K562 (cell line): ENCODE results near the gene TRAK1. TPM values are rescaled to one million over a fixed set of nuclear protein-coding genes. Genes with fewer than 3 reads are reported as not detected.

Source experiments
- ATAC-seq: fragments of 200-7000 bp; cut with Tn5 transposase; 3 replicates; pipeline ENCODE4 v1.9.1; 2020; ENCODE audit warnings: moderate library complexity
- BruUV-seq: library from RNA; stranded (reverse); fragments of 400-500 nt; replicated peaks from 2 replicates; lab custom pipeline; 2021; lab: Mats Ljungman, UMichigan
- CTCF ChIA-PET: fragments of 300-600 bp; formaldehyde crosslinking; extraction: SDS; loops from one replicate; lab custom pipeline; 2021; ENCODE audit warnings: low intra/inter-chr PET ratio; lab: Yijun Ruan, JAX
- POLR2A ChIA-PET: fragments of 300-600, 350-650 bp; sonication (Branson Sonifier 250); formaldehyde crosslinking; extraction: SDS; loops from one replicate; lab custom pipeline; 2021; ENCODE audit warnings: antibody characterized with exemption, inconsistent platforms; lab: Yijun Ruan, JAX
- DNase-seq, 4 experiments: peaks; one replicate each; pipeline versions ENCODE4 v3.0.0 to v3.0.0-alpha.2; 2011 to 2018; ENCODE audit warnings: low spot score in 3 of 4, mixed read lengths in 3 of 4; ENCODE audit errors: extremely low read depth in 1 of 4
- FAIRE-seq: peaks from 2 replicates; lab custom pipeline; 2011; peaks lifted over from hg19 to GRCh38; lab: Jason Lieb, UNC
- H2AFZ ChIP-seq: 2 replicates; pipeline ENCODE4 v1.6.0; 2011; ENCODE audit warnings: low read depth, low read length, control low read depth, inconsistent platforms
- H3K27ac ChIP-seq: fragments of 200-600 bp; 3 replicates; pipeline ENCODE4 v1.8.0; 2011; ENCODE audit warnings: low read depth, mild to moderate bottlenecking, control low read depth, inconsistent platforms, low read length, moderate library complexity, mixed read lengths; ENCODE audit errors: extremely low read depth
- H3K27me3 ChIP-seq, 2 experiments: fragments of 300-600 bp in 1 of 2; 2 replicates in 1 of 2; 3 replicates in 1 of 2; pipeline versions ENCODE4 v1.6.0 to v1.8.0; 2011; ENCODE audit warnings: inconsistent platforms in 2 of 2, low read length in 2 of 2, mild to moderate bottlenecking in 1 of 2, mixed read lengths in 1 of 2, moderate library complexity in 1 of 2; ENCODE audit not compliant: control insufficient read depth in 2 of 2, insufficient read depth in 2 of 2
- H3K36me3 ChIP-seq: fragments of 300-600 bp; 3 replicates; pipeline ENCODE4 v1.8.0; 2011; ENCODE audit warnings: mild to moderate bottlenecking, low read length, inconsistent platforms; ENCODE audit not compliant: control insufficient read depth, insufficient read depth
- H3K4me1 ChIP-seq, 2 experiments: fragments of 200-600 bp in 1 of 2; replicated peaks in 1 of 2; 2 replicates in 1 of 2; 3 replicates in 1 of 2; pipeline versions ENCODE4 v1.5.1 to v1.8.0; 2011; ENCODE audit warnings: inconsistent platforms in 2 of 2, low read length in 2 of 2, mild to moderate bottlenecking in 1 of 2, mixed read lengths in 1 of 2, moderate library complexity in 1 of 2; ENCODE audit not compliant: control insufficient read depth in 2 of 2, insufficient read depth in 2 of 2
- H3K4me2 ChIP-seq: 2 replicates; pipeline ENCODE4 v1.6.1; 2011; ENCODE audit warnings: low read length, control low read depth, inconsistent platforms, mixed read lengths; ENCODE audit not compliant: insufficient read depth
- H3K4me3 ChIP-seq: fragments of 200-600 bp; sonication (generic), shearing (Covaris generic); 2 replicates; pipeline ENCODE4 v1.5.1; 2016; ENCODE audit warnings: control low read depth, inconsistent platforms
- H3K79me2 ChIP-seq: fragments of 200-600 bp; 3 replicates; pipeline ENCODE4 v1.8.0; 2011; ENCODE audit warnings: low read length, inconsistent platforms; ENCODE audit not compliant: control insufficient read depth, insufficient read depth
- H3K9ac ChIP-seq, 2 experiments: 2 replicates each; pipeline versions ENCODE4 v1.6.0 to v1.6.1; 2011; ENCODE audit warnings: low read depth in 2 of 2, low read length in 2 of 2, control low read depth in 1 of 2, inconsistent platforms in 1 of 2, mild to moderate bottlenecking in 1 of 2, mixed read lengths in 1 of 2; ENCODE audit not compliant: insufficient read depth in 1 of 2
- H3K9me1 ChIP-seq: one replicate; pipeline ENCODE4 v1.6.0; 2011; ENCODE audit warnings: inconsistent platforms, mild to moderate bottlenecking, low read length, moderate library complexity; ENCODE audit not compliant: control insufficient read depth, insufficient read depth
- H3K9me3 ChIP-seq: replicated peaks from 2 replicates; pipeline ENCODE4 v1.5.1; 2011; ENCODE audit warnings: low read depth, low read length, inconsistent platforms; ENCODE audit not compliant: control insufficient read depth, insufficient read depth
- H4K20me1 ChIP-seq: replicated peaks from 2 replicates; pipeline ENCODE4 v1.6.1; 2011; ENCODE audit warnings: low read length, inconsistent platforms, mixed read lengths; ENCODE audit not compliant: control insufficient read depth, insufficient read depth
- DDX20 ChIP-seq: fragments of 450-650 bp; IDR thresholded peaks from 2 replicates; pipeline ENCODE4 v1.6.1; 2016; ENCODE audit warnings: missing genetic modification characterization, low read depth, mild to moderate bottlenecking, missing compliant biosample characterization, moderate library complexity
- DPF2 ChIP-seq: fragments of 450-650 bp; IDR thresholded peaks from 2 replicates; pipeline ENCODE4 v1.6.1; 2016
- ILK ChIP-seq: fragments of 450-650 bp; IDR thresholded peaks from 2 replicates; pipeline ENCODE4 v1.6.1; 2016; ENCODE audit warnings: missing genetic modification characterization, low read depth, mild to moderate bottlenecking, missing compliant biosample characterization, moderate library complexity, borderline replicate concordance
- L3MBTL2 ChIP-seq: fragments of 450-650 bp; IDR thresholded peaks from 2 replicates; pipeline ENCODE4 v1.6.1; 2016; ENCODE audit warnings: mild to moderate bottlenecking, moderate library complexity
- MAX ChIP-seq: sonication (generic); formaldehyde crosslinking; IDR thresholded peaks from 2 replicates; pipeline ENCODE4 v1.9.0; 2022; ENCODE audit warnings: mild to moderate bottlenecking, missing genetic modification reagents
- RAD21 ChIP-seq, 2 experiments: fragments of 250-450 bp in 1 of 2; fragments of 450-650 bp in 1 of 2; sonication (Bioruptor Pico) in 1 of 2; formaldehyde crosslinking in 1 of 2; IDR thresholded peaks in 1 of 2; conservative IDR thresholded peaks in 1 of 2; 2 replicates each; pipeline versions ENCODE4 v1.4.0 to v1.8.0; 2020 to 2022; ENCODE audit warnings: mild to moderate bottlenecking in 2 of 2, moderate library complexity in 1 of 2
- RCOR1 ChIP-seq, 2 experiments: IDR thresholded peaks; 2 replicates each; pipeline ENCODE4 v1.6.1; 2012; ENCODE audit warnings: low read depth in 2 of 2, low read length in 2 of 2, borderline replicate concordance in 1 of 2, improper control_type of control experiment in 1 of 2
- SIRT6 ChIP-seq: IDR thresholded peaks from one replicate; pipeline ENCODE4 v1.6.1; 2012; ENCODE audit warnings: low read depth, mild to moderate bottlenecking, control low read depth, inconsistent platforms, low read length, moderate library complexity
- SP1 ChIP-seq: sonication (generic); formaldehyde crosslinking; IDR thresholded peaks from 2 replicates; pipeline ENCODE4 v1.8.1; 2022; ENCODE audit warnings: mild to moderate bottlenecking, missing genetic modification reagents
- ZNF239 ChIP-seq: fragments of 250-450 bp; sonication (Bioruptor Pico); IDR thresholded peaks from 2 replicates; pipeline ENCODE4 v1.4.0; 2020; ENCODE audit warnings: mild to moderate bottlenecking
- ZNF408 ChIP-seq: fragments of 250-450 bp; sonication (Bioruptor Pico); IDR thresholded peaks from 2 replicates; pipeline ENCODE4 v1.4.0; 2020; ENCODE audit warnings: low read depth, mild to moderate bottlenecking, moderate library complexity
- ZNF717 ChIP-seq: fragments of 250-450 bp; sonication (Bioruptor Pico); IDR thresholded peaks from 2 replicates; pipeline ENCODE4 v1.5.0; 2021
- ZNF75A ChIP-seq: fragments of 450-650 bp; formaldehyde crosslinking; IDR thresholded peaks from 2 replicates; pipeline ENCODE4 v1.4.0; 2020; ENCODE audit warnings: mild to moderate bottlenecking
- WGBS: fragments of 100-300 bp; shearing (Covaris generic); methylation state at CpG from one replicate; pipeline ENCODE4 v1.1.6; 2016; ENCODE audit warnings: low coverage, mixed read lengths; ENCODE audit not compliant: insufficient coverage; ENCODE audit errors: missing lambda C conversion rate; 5-methylcytosine and 5-hydroxymethylcytosine counted together
- in situ Hi-C: fragments of 300-500 bp; cut with MboI; formaldehyde crosslinking; loops from 4 replicates; pipeline ENCODE4 v1.15.0; 2018; ENCODE audit warnings: inconsistent platforms, mixed read lengths
- intact Hi-C: fragments of 100-400 bp; cut with micrococcal nuclease; formaldehyde crosslinking; loops from 2 replicates; pipeline ENCODE4 v1.14.2; 2022
- polyA plus RNA-seq, 8 experiments: library from polyadenylated mRNA; depleted of rRNA in 4 of 8; stranded (reverse) in 5 of 8; unstranded in 3 of 8; fragments of >200 nt; fragmentation: Nextera tagmentation in 2 of 8; fragmentation: Illumina TruSeq in 1 of 8; extraction: Ambion mirVana in 2 of 8; extraction: Trizol in 1 of 8; gene quantifications; 2 replicates each; pipeline versions ENCODE4 v1.2.1 to v1.2.3, GENCODE V29; 2011 to 2014; ENCODE audit warnings: inconsistent platforms in 1 of 8, missing spikeins in 1 of 8
- total RNA-seq, 7 experiments: library from RNA; depleted of rRNA in 6 of 7; stranded (reverse); fragments of >200 nt in 6 of 7; fragmentation: Illumina TruSeq in 2 of 7; extraction: Trizol in 2 of 7; gene quantifications; 2 replicates each; pipeline versions ENCODE4 v1.2.1 to v1.2.3, GENCODE V29; 2011 to 2021; ENCODE audit warnings: low replicate concordance in 1 of 7
- TF ChIP-seq, protein P1 (sequence below): fragments of 450-650 bp; IDR thresholded peaks from one replicate; pipeline ENCODE4 v1.6.1; 2018; ENCODE audit warnings: mild to moderate bottlenecking, moderate library complexity; ENCODE audit not compliant: partially characterized antibody
- TF ChIP-seq, protein P2 (sequence below): fragments of 250-450 bp; sonication (Bioruptor Pico); IDR thresholded peaks from 2 replicates; pipeline ENCODE4 v1.9.0; 2021; ENCODE audit warnings: mild to moderate bottlenecking
- TF ChIP-seq, protein P3 (sequence below), 2 experiments: IDR thresholded peaks; 2 replicates each; pipeline ENCODE4 v1.6.1; 2011; ENCODE audit warnings: borderline replicate concordance in 1 of 2, control low read depth in 1 of 2, low read depth in 1 of 2, low read length in 1 of 2, mild to moderate bottlenecking in 1 of 2, mixed read lengths in 1 of 2, moderate library complexity in 1 of 2; ENCODE audit not compliant: insufficient read depth in 1 of 2, insufficient read length in 1 of 2, poor library complexity in 1 of 2, severe bottlenecking in 1 of 2; ENCODE audit errors: extremely low read depth in 1 of 2

The TRAK1 gene
- total and polyA plus RNA-seq, 9 of the 15 experiments (the other 6 are each of a cell fraction or from before 2014, with no cell fraction given), result 5.3 to 28.5 (median 17.5) TPM

DNA sequence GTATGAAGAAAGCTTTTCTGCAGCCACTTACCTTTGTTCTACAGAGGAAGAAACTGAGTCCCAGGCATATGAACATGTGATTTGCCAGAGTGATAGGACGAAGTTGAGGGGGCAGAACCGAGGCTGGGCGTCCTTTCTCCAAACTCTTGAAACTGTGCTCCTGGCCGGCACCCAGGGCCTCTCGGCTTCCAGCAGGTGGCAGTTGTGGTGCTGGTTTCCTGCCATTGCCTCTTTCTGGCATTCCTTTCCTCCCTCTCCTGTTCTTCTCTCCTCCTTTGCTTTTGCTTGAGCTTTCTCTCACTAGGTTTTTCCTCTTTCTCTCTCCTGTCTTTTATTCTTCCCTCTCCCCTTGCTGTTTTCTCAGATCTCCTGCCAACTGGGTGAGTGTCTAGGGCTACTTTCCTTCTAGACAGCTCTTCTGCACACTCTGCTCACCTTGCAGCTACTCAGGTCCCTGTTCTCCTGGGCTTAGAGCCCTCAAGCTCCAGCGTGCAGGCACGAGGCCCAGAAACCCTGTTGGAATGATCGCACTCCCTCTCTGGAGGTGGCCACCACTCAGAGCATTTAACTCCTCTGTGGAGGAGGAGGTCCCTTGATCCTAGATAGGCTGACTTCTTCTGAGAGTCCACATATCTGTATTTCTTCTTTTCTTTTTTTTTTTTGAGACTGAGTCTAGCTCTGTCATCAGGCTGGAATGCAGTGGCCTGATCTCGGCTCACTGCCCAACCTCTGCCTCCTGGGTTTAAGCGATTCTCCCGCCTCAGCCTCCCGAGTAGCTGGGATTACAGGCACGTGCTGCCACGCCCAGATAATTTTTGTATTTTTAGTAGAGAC lies 26.2 kb downstream of the TRAK1 start:
- Histone ChIP-seq H3K4me2 (no peak overlapping the region), H3K9me3 (no peaks in the 10 kb centered on the region), H3K4me1 (peaks cover 5 to 6% of the 10 kb centered on the region in 2 experiments; a peak in 4 of 5 replicates), H3K9ac (peak overlapping the region in 1 of 2 experiments; percentile 82; a peak in 2 of 4 replicates), H2AFZ (no peak overlapping the region), H3K4me3 (no peak overlapping the region), H3K27ac (no peak overlapping the region), H4K20me1 (peaks cover 19% of the 10 kb centered on the region; the same call in 1 of the 2 replicates), H3K9me1 (no peaks in the 10 kb centered on the region), H3K36me3 (0 out of 3 replicates have a peak, but pooled peaks cover 2% of the 10 kb centered on the region), H3K27me3 (no peaks in the 10 kb centered on the region), H3K79me2 (no peaks in the 10 kb centered on the region)
- in situ Hi-C loops, result loop anchor here (5.0 to 25.0 kb wide), 2 partner anchors 100 to 430 kb away; no protein-coding TSS in a partner anchor
- intact Hi-C loops, result loop anchor here (1.0 to 10.0 kb wide), 5 partner anchors 74 to 423 kb away; no protein-coding TSS in a partner anchor
- POLR2A ChIA-PET, result interaction anchor here (0.7 to 0.8 kb wide), 2 partner anchors 10 to 187 kb away, joined by 3 read pairs; no protein-coding TSS in a partner anchor
- 26% methylated on average over 13 of the region's 14 CpGs for WGBS
- DNase-seq, result peak in 2 of 4 experiments; percentile 46 to 52
- CTCF ChIA-PET, result interaction anchor here (1.9 kb wide), 1 partner anchor 74 kb away, joined by 8 read pairs; no protein-coding TSS in a partner anchor
- BruUV-seq, result no TSS peak
- ATAC-seq, result peak; percentile 79
- no peak for FAIRE-seq
- TF ChIP-seq SIRT6, result no peak
- TF ChIP-seq SP1 (CRISPR knock-in tag), result no peak
- no peak for TF ChIP-seq ZNF408 (CRISPR knock-in tag)
- TF ChIP-seq RAD21 (CRISPR knock-in tag; conservative IDR thresholded peaks at IDR 0.05 in 1 of 2, IDR thresholded peaks at IDR 0.05 in 1 of 2), result peak; percentile 45 to 66; a peak in 3 of 4 replicates
- 0 out of 2 replicates have a peak, but pooled peaks have one; percentile 9 for TF ChIP-seq MAX (CRISPR knock-in tag)
- TF ChIP-seq ZNF239 (CRISPR knock-in tag), result no peak
- TF ChIP-seq DPF2, result 0 out of 2 replicates have a peak, but pooled peaks have one; percentile 7
- TF ChIP-seq ZNF75A (CRISPR knock-in tag), result no peak
- TF ChIP-seq DDX20 (tag), result no peak
- TF ChIP-seq RCOR1 (IDR thresholded peaks at IDR 0.05; ENCODE audit: borderline replicate concordance in 1 of 2, low read depth in 2 of 2, low read length in 2 of 2), result no peak
- TF ChIP-seq, protein P1, sequence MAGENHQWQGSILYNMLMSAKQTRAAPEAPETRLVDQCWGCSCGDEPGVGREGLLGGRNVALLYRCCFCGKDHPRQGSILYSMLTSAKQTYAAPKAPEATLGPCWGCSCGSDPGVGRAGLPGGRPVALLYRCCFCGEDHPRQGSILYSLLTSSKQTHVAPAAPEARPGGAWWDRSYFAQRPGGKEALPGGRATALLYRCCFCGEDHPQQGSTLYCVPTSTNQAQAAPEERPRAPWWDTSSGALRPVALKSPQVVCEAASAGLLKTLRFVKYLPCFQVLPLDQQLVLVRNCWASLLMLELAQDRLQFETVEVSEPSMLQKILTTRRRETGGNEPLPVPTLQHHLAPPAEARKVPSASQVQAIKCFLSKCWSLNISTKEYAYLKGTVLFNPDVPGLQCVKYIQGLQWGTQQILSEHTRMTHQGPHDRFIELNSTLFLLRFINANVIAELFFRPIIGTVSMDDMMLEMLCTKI, result no peak
- TF ChIP-seq ZNF717, result no peak
- no peak for TF ChIP-seq ILK (tag)
- peak; percentile 20; the same call in 1 of the 2 replicates for TF ChIP-seq L3MBTL2
- TF ChIP-seq, protein P2, sequence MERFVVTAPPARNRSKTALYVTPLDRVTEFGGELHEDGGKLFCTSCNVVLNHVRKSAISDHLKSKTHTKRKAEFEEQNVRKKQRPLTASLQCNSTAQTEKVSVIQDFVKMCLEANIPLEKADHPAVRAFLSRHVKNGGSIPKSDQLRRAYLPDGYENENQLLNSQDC (CRISPR knock-in tag), result no peak
- TF ChIP-seq, protein P3, sequence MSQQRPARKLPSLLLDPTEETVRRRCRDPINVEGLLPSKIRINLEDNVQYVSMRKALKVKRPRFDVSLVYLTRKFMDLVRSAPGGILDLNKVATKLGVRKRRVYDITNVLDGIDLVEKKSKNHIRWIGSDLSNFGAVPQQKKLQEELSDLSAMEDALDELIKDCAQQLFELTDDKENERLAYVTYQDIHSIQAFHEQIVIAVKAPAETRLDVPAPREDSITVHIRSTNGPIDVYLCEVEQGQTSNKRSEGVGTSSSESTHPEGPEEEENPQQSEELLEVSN (IDR thresholded peaks at IDR 0.05; ENCODE audit: borderline replicate concordance in 1 of 2, extremely low read depth in 1 of 2, insufficient read depth in 1 of 2, insufficient read length in 1 of 2, low read depth in 1 of 2, low read length in 1 of 2, poor library complexity in 1 of 2, severe bottlenecking in 1 of 2), result peak in 1 of 2 experiments; percentile 3
